Measurements from ENCODE around the gene SEMA3F.

SEMA3F gene

GRCh38 chr3:50132421-50133282, 22.5 kb upstream of the SEMA3F start:
- no peak for DNase-seq

- no peak for DNase-seq
Measured at GRCh38 chr3:50133283-50133615, 21.9 kb upstream of the SEMA3F start.

GRCh38 chr3:50134367-50134766, 20.8 kb upstream of the SEMA3F start:
- no peak for DNase-seq

- no peak for DNase-seq
Measured at GRCh38 chr3:50135964-50136363, 19.2 kb upstream of the SEMA3F start.

GRCh38 chr3:50136714-50137405, 18.3 kb upstream of the SEMA3F start:
- no peak for DNase-seq

- DNase-seq: no peak
Measured at GRCh38 chr3:50137531-50137930, 17.6 kb upstream of the SEMA3F start.

GRCh38 chr3:50138266-50139200, 16.6 kb upstream of the SEMA3F start:
- DNase-seq: no peak

GRCh38 chr3:50139308-50139707, 15.8 kb upstream of the SEMA3F start:
- DNase-seq: no peak

- no peak for DNase-seq
Measured at GRCh38 chr3:50139718-50140423, 15.3 kb upstream of the SEMA3F start.

- DNase-seq: no peak
Measured at GRCh38 chr3:50140990-50141389, 14.1 kb upstream of the SEMA3F start.

GRCh38 chr3:50146316-50146901, 8.7 kb upstream of the SEMA3F start:
- DNase-seq: no peak

- DNase-seq: no peak
Measured at GRCh38 chr3:50147016-50147415, 8.1 kb upstream of the SEMA3F start.

GRCh38 chr3:50147447-50147846, 7.7 kb upstream of the SEMA3F start:
- DNase-seq: no peak

- no peak for DNase-seq
Measured at GRCh38 chr3:50147861-50148260, 7.3 kb upstream of the SEMA3F start.

GRCh38 chr3:50150404-50150750, 4.7 kb upstream of the SEMA3F start:
- no peak for DNase-seq

GRCh38 chr3:50150863-50151686, 4.0 kb upstream of the SEMA3F start:
- no peak for DNase-seq

- no peak for DNase-seq
Measured at GRCh38 chr3:50151728-50152127, 3.4 kb upstream of the SEMA3F start.

- no peak for DNase-seq
Measured at GRCh38 chr3:50153782-50154475, 1.2 kb upstream of the SEMA3F start.

- DNase-seq: no peak
Measured at GRCh38 chr3:50154476-50154839, 666 bp upstream of the SEMA3F start.

- no peak for DNase-seq
Measured at GRCh38 chr3:50155491-50155878, 361 bp downstream of the SEMA3F start.

GRCh38 chr3:50155891-50156290, 767 bp downstream of the SEMA3F start:
- DNase-seq: no peak
